ENCODE data around the gene DOCK10.

The DOCK10 gene

DNA sequence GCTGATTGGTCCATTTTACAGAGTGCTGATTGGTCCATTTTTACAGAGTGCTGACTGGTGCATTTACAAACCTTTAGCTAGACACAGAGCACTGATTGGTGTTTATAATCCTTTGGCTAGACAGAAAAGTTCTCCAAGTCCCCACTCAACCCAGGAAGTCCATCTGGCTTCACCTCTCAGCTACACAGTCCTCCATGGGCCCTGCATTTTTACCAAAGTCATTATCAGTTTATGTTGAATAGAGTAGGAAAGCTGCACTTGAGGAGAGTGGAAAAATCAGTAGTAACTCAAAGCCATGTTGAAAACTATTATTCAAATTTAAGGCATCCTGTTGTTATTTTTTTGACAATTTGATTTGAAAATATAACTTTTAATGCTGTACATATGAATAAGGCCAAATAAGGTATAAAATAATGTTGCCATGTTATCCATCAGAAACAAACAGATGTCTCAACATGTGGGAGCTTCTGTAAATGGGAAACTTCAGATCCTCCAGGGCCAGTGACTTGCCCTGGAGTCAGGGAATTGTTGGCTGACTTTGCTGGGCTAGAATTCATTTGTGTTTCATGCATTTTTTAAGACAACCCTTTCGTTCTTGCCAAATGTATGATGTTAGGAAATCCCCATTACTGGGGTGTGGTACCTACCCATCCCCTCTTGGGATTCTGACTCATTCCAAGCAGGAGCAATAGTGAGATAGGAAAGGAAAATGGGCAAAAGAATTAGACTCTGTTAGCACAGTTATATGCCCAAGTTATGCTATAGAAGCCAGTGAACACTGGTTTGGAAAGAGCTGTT, 288.3 kb downstream of the DOCK10 start:
- no peak for DNase-seq

DNA sequence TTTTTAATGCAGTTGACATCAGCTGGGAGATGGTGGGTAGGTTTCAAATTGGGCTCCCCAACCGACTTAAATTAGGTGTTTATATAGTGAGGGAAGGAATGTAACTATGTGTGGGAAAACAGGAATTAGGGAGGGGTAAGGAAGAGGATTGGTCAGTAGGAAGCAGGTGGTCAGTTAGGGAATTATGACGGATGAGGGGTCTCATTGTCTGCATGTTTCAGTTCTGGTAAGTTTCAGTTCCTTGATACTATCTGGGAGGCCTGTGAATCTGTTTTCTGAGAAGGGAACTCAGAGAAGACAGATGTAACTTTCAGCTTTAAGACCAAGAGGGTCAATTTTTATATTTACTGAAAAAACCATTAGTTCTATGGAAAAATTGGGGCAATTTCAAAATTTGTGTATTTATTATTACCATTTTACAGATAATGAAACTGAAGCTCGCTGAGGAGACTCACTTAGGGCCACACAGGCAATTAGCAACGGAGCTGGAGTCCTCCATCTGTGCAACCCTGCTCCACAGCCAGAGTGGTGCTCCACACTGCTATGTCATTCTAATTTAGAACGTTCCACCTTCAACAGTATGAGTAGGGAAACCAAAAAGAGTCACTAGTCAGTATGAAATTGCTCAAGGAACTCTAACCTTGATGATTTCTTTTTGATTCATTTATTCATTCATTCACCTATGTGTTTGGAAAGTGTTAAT, 290.1 kb downstream of the DOCK10 start:
- no peak for DNase-seq

DNA sequence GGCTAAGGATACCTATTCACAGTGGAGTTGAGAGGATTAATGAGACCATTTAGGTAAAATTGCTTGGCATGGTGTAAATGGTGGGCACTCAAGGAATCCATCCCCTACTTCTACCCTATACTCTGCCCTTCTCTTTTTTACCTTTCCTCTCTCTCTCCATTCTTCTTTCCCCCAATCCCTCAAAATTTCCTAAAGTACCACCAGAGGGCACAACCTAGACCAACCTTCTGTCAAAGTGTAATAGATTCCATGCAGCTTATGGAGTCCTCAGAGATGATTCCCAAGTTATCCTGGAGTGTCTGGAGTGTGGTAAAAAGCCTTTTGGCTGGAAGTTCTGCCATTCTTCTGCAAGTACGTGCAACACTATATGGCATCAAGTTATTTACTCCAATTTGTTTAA, 293.1 kb downstream of the DOCK10 start:
- no peak for DNase-seq

- DNase-seq: no peak
Measured at GRCh38 chr2:224747765-224748164, 294.5 kb downstream of the DOCK10 start.

- DNase-seq: no peak
Measured at GRCh38 chr2:224736227-224736626, 306.0 kb downstream of the DOCK10 start.

DNA sequence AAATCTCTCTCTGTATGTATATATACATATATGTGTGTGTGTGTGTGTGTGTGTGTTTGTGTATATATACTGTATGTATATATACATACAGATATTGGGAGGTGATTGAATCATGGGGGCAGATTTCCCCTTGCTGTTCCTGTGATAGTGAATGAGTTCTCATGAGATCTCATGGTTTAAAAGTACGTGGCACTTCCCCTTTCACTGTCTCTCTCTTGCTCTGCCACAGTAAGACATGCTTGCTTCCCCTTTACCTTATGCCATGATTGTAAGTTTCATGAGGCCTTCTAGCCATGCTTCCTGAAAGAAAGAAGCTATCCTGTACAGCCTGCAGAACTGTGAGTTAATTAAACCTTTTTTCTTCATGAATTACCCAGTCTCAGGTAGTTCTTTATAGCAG, 307.3 kb downstream of the DOCK10 start:
- no peak for DNase-seq

- DNase-seq: no peak
Measured at GRCh38 chr2:224731665-224732064, 310.6 kb downstream of the DOCK10 start.

- no peak for DNase-seq
Measured at GRCh38 chr2:224729435-224729834, 312.8 kb downstream of the DOCK10 start.

GRCh38 chr2:224724331-224724730, 317.9 kb downstream of the DOCK10 start:
- DNase-seq: no peak

GRCh38 chr2:224723586-224724217, 318.6 kb downstream of the DOCK10 start:
- DNase-seq: no peak

GRCh38 chr2:224722770-224723169, 319.5 kb downstream of the DOCK10 start:
- no peak for DNase-seq

DNA sequence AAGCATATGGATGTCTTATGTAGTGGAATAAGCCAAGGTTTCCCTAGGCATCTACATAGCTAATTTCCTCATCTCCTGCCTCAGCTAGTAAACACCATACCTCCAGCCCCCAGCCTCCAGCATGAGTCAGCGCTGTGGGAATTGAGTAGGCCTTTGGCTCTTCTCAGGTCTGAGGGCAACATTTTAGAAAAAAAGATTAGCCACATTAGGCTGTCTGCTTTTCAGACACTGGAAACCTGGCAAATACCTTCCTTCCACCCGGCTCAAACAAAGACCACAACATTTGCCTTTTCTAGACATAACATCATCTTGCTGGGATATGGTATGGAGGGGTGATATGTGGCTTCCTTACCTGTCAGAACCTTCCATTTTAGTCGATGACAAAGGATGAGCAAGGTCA, 320.0 kb downstream of the DOCK10 start:
- DNase-seq: no peak

GRCh38 chr2:224716921-224717320, 325.3 kb downstream of the DOCK10 start:
- DNase-seq: no peak

GRCh38 chr2:224716201-224716600, 326.1 kb downstream of the DOCK10 start, which contains the start of gene CCDC195:
Gene CCDC195 (minus strand): TSS chr2:224716365. CDS start chr2:224716365, 0 bp downstream.
- no peak for DNase-seq

Data from NCI-H524 treated with DMSO at 0.1 percent for 48 hours (cell line).